CD4-positive, alpha-beta T cell treated with Interleukin-1 beta for 1 hour (primary cell): ENCODE measurements around the gene SERPINA4.

Experiments
- DNase-seq, 2 donors: peaks; one replicate each; pipeline ENCODE4 v3.0.0-alpha.2; 2020 to 2022

The SERPINA4 gene

DNA sequence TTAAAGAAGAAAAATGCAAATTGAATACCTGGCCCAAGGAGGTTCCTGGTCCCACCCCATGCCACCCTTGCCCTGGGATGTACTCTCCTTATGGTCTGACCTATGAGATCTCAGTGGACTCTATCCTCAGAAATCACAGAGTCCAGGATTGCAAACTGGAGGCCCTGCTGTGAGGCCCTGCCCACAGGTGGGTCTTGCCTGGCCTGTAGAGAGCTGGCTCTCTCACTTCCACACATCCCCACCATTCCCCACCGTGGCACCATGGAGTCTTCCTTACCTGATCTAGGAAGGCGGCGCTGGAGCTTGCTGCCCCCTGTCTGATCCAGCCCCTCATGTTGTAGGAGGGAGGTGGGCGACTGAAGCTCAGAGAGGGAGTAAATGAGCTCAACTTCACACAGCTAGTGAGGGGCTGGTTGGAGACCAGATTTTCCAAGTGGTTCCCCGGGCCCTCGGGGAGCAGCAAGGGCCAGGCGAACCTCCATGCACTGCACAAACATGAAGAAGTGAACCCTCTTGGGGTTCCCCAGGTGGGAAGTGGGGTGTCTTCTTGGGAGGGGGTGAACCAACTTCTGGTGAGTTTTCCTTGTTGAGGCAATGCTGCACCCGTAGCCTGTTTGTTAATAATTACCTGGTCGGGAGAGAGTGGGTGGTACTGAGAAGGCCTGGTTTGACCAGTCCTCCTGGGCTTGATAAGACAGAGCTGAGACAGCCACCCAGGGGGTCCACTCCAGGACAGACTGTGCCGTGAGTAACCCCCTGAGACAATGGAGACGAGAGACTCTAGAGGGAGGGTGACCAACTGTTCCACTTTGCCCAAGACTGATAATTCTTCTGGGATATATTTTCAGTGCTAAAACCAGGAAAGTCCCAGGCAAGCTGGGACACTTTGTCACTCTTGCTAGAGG lies at the start of gene SERPINA4:
Gene SERPINA4 (plus strand): TSS at position 692 of the 905 bp plus-strand sequence. CDS start 2,041 bp downstream, outside the sequence.
- DNase-seq, result no peak

DNA sequence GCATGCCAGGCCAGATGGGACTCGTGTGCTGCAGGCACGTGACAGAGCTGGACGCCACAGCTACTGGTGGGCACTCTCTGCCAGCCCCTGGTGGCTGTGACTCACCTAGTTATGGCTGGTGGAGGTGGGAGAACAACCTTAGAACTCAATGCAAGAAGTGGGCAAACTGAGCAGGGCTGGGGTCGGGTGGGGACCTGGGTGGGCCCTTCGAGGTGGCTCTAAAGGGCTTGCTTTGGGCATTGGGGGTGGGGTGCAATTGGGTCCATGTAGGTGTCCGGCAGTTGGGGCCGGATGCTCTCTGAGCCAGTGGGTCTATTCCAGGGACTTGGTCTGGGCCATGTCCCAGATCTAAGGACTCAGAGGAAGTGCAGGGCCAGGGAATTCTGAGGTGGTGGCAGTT lies 46.9 kb upstream of the SERPINA4 start:
- DNase-seq, result no peak

DNA sequence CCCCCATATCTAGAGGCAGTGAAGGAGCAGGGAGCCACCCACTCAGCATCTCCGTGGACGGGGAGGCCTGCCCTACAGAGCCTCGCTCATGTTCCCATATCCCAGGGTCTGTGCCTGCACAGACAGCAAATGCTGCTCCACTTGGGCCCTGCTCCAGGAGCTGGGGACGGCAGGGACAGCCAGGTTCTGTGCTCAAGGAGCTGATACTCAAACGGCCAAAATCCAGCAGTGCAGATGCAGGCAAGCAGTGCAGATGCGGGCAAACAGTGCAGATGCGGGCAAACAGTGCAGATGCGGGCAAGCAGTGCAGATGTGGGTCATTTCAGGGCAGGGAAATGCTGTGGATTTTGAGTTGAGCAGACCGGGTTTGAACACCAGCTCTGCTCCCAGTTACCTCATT lies 45.8 kb upstream of the SERPINA4 start:
- DNase-seq, result no peak

DNA sequence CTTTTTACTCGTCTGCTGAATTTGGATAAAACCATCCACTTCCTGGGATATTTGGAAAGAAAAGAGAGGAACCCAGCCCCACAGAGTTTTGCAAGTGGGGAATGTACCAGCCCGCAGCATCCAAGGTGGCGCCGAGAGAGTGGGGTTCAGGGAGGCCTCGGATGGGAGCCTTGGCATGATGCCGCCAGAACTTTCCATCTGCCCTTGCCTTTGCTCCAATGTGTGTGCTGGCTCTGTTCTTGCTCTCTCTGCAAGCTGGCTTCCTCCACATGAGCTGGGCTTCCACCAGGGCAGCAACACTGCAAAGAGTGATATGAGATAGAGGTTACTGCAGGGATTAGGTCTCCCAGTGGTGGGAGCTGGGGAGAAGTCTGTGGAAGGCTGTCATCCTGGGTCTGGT lies 45.4 kb upstream of the SERPINA4 start:
- DNase-seq, result no peak

DNA sequence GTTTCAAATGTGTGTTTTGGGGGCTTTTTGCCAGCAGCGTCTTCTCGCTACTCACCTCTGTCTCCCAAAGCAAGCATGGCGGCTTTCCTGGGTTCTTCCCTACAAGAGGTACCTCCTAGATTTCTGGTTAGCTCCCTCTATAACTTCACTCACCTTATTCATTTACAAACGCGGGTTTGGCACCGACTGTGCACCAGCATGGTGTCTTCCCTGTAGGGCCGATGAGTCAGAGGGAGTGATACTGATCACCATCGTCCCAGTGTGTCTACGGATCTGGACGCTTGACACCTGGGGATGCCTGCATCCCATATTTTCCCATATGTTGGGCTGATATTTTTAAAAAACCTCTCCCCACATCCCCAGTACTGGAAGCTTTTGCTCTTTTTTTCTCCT lies 44.0 kb upstream of the SERPINA4 start:
- no peak for DNase-seq

- DNase-seq, result no peak
Observed at GRCh38 chr14:94517641-94518257, 43.5 kb upstream of the SERPINA4 start.

- no peak for DNase-seq
Observed at GRCh38 chr14:94521375-94522114, 39.7 kb upstream of the SERPINA4 start.

- no peak for DNase-seq
Observed at GRCh38 chr14:94522115-94522724, 39.0 kb upstream of the SERPINA4 start.

GRCh38 chr14:94523265-94523664 lies 38.0 kb upstream of the SERPINA4 start:
- no peak for DNase-seq

- DNase-seq, result no peak
Observed at GRCh38 chr14:94524093-94524492, 37.1 kb upstream of the SERPINA4 start.

DNA sequence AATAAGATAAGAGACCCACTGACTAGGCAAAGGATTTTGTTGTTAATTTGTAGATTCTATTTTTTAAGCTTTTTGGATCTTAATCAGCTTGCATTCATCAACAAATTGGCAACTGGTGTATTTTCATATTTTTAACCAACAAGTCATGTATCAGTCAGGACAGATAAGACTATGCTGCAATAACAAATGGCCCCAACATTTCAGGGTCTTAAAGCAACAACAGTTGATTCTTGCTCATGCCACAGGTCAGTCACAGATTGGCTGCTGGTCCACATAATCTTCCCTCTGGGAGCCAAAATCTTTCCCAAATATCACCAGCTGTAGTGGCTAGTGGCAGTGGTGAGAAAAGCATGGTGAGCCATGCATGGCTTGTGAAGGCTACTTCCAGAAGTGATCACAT lies 30.1 kb upstream of the SERPINA4 start:
- DNase-seq, result no peak

GRCh38 chr14:94532447-94532846 lies 28.8 kb upstream of the SERPINA4 start:
- no peak for DNase-seq

- DNase-seq, result no peak
Observed at GRCh38 chr14:94535506-94535905, 25.7 kb upstream of the SERPINA4 start.

GRCh38 chr14:94536836-94537235 lies 24.4 kb upstream of the SERPINA4 start:
- no peak for DNase-seq

DNA sequence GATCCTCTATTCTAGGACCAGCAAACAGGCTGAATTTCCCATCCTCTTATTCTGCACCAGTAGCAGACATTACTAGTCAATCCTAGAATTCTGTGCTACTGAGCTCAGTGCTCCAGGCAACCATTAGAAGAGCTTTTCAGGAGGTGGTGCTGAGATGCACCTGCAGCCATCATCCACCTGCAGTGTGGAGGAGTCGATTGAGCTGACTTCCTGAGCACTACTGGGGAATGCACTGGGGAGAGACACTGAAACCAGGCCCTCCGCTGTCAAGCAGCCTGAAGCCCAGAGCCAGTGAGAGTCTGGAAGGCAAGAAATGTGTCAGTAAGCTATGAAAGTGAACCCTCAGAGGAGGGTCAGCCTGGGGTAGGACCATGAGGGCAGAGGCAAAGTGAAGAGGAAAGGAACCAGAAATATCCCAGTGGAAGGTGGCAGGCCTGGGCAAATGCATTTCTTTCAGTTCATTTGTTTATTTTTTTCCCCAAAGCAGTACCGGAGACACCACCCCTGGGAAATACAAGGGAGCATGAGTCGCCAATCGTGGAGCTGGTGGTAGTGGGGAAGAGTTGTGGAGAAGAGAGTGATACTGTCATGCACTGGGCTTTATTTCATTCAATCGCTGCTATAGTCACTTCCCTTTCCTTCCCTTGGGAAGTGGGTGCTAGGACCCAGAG lies 23.0 kb upstream of the SERPINA4 start:
- DNase-seq, result no peak

GRCh38 chr14:94539181-94539580 lies 22.1 kb upstream of the SERPINA4 start:
- no peak for DNase-seq

DNA sequence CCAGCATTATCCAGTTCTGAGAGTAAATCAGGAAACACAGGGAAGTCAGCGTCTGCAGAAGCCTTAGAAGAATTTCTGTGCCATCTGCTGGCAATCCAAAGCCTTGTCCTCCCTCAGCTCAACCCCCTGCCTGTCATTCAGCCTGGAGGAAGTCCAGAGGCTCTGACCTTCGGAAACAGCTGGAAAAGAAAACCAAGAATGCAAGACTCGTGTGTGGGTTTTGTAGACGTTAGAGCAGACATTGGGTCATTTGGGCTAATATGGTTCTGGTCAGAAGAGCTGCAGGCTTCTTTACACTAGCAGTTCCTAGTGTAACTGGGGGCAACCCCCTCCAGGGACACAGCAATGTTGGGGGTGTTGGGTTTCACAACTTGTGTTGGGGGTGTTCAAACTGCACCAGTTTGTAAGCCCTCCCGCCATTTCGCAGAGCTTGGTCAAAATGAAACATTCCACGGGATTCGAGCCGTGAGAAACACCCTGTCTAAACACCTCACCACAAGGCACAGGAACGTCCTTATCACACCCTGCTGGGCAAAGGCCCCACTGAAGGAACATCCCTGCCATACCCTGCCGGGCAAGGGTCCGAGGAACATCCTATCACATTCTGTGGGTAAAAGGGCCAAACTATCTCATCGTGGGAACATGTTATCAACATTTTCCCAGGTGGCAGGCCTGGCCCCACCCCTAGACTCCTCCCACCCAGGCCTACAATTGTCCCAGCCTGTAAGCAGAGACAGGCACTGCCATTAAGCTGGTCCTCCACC lies 21.0 kb upstream of the SERPINA4 start:
- no peak for DNase-seq

DNA sequence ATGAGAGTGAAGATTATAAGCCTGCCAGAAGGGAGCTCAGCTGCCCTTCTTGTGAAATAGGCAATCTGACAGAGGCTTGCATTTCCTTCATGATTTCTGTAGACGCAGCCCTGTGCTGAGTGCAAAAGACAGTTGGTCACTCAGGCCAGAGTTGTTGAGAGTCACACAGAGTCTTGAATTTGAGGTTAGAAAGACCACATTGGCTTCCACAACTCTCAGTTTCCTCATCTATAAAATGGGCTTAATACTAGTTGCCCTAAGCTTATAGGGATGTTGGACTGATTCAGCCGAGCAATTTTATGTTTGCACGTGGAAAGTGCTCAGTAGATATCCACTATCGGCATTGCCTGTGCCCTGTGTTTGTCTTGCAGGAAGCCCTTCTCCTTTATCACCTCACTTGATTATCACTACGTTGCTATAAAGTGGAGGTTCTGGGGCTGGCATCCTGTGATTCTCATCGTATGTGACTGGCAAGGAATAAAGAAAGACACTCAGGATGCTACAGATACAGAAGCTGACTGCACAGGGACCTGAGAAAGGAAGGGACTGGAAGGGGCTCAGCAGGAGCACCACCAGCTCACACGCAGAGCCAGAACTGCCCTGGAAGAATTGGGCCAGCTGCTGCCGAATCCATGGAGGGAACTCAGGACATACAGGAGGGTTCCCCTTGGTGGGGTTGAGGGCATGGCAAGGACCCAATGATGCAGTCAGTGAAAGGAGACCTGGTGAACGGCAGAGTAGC lies 19.8 kb upstream of the SERPINA4 start:
- no peak for DNase-seq

- no peak for DNase-seq
Observed at GRCh38 chr14:94542111-94542810, 19.0 kb upstream of the SERPINA4 start.

- no peak for DNase-seq
Observed at GRCh38 chr14:94542811-94543440, 18.3 kb upstream of the SERPINA4 start.
